Measurements from ENCODE around the gene RASA1.
"Not testable (repeated sequence)": the region's sequence is repeated elsewhere in the genome, so short reads cannot be mapped to it uniquely, and the experiment has no call there.

RASA1 gene

GRCh38 chr5:87267574-87268125 lies at the start of gene RASA1:
Gene RASA1 (plus strand): TSS chr5:87267883. CDS start chr5:87268452, 569 bp downstream.
- DNase-seq = peak; percentile 69 to 97 (median 92)

GRCh38 chr5:87229780-87230179 lies 37.9 kb upstream of the RASA1 start:
- no peak for DNase-seq

GRCh38 chr5:87231037-87231808 lies 36.5 kb upstream of the RASA1 start:
- no peak for DNase-seq

- no peak for DNase-seq
Measured at GRCh38 chr5:87233143-87233542, 34.5 kb upstream of the RASA1 start.

- DNase-seq = no peak
Measured at GRCh38 chr5:87241555-87241954, 26.1 kb upstream of the RASA1 start.

- no peak for DNase-seq
Measured at GRCh38 chr5:87242242-87242641, 25.4 kb upstream of the RASA1 start.

GRCh38 chr5:87243161-87243844 lies 24.4 kb upstream of the RASA1 start:
- DNase-seq = no peak

GRCh38 chr5:87245451-87245850 lies 22.2 kb upstream of the RASA1 start:
- DNase-seq = no peak

- no peak for DNase-seq
Measured at GRCh38 chr5:87246061-87246460, 21.6 kb upstream of the RASA1 start.

GRCh38 chr5:87252283-87252605 lies 15.4 kb upstream of the RASA1 start:
- no peak for DNase-seq

GRCh38 chr5:87254035-87254434 lies 13.6 kb upstream of the RASA1 start:
- DNase-seq = no peak

GRCh38 chr5:87258507-87258906 lies 9.2 kb upstream of the RASA1 start:
- no peak for DNase-seq

- no peak for DNase-seq
Measured at GRCh38 chr5:87260604-87261192, 7.0 kb upstream of the RASA1 start.

GRCh38 chr5:87263498-87263897 lies 4.2 kb upstream of the RASA1 start:
- DNase-seq = no peak

GRCh38 chr5:87266914-87267573 lies 639 bp upstream of the RASA1 start:
- no peak for DNase-seq

GRCh38 chr5:87268126-87268969 lies 665 bp downstream of the RASA1 start:
- DNase-seq = peak; percentile 43 to 92 (median 84)

GRCh38 chr5:87268970-87269377 lies 1.3 kb downstream of the RASA1 start:
- no peak for DNase-seq

- not testable (repeated sequence) for DNase-seq
Measured at GRCh38 chr5:87270888-87271287, 3.2 kb downstream of the RASA1 start.

- DNase-seq = no peak
Measured at GRCh38 chr5:87276655-87277054, 9.0 kb downstream of the RASA1 start.

GRCh38 chr5:87277279-87277835 lies 9.7 kb downstream of the RASA1 start:
- no peak for DNase-seq

GRCh38 chr5:87278590-87279100 lies 11.0 kb downstream of the RASA1 start:
- DNase-seq = no peak
